GM18867 (cell line): ENCODE measurements around the gene MRPL12.
"Not testable (repeated sequence)": the region's sequence is repeated elsewhere in the genome, so short reads cannot be mapped to it uniquely, and the experiment has no call there.

Source experiments
- ATAC-seq: cut with Tn5 transposase; IDR thresholded peaks from one replicate; pipeline ENCODE4 v1.9.1; 2021; ENCODE audit warnings: mild to moderate bottlenecking, moderate library complexity; ENCODE audit not compliant: unreplicated experiment

MRPL12 gene

GRCh38 chr17:81737947-81738800, 35.0 kb downstream of the MRPL12 start:
- ATAC-seq, result no peak

GRCh38 chr17:81738801-81739393, 35.7 kb downstream of the MRPL12 start:
- ATAC-seq, result no peak

- ATAC-seq, result not testable (repeated sequence)
These were observed 36.4 kb downstream of the MRPL12 start for GRCh38 chr17:81739593-81739992.

- ATAC-seq, result no peak
These were observed 37.3 kb downstream of the MRPL12 start for GRCh38 chr17:81740395-81740961.

GRCh38 chr17:81741049-81741593, 38.0 kb downstream of the MRPL12 start:
- no peak for ATAC-seq

GRCh38 chr17:81741594-81742452, 38.7 kb downstream of the MRPL12 start:
- no peak for ATAC-seq
